HG03565 (cell line): ENCODE data around the gene ZFYVE27.

Source experiments
- ATAC-seq: cut with Tn5 transposase; IDR thresholded peaks from one replicate; pipeline ENCODE4 v1.9.1; 2021; ENCODE audit warnings: mild to moderate bottlenecking, moderate library complexity; ENCODE audit not compliant: unreplicated experiment

Gene ZFYVE27

GRCh38 chr10:97743169-97743943 lies 6.4 kb downstream of the ZFYVE27 start:
- ATAC-seq: no peak

- no peak for ATAC-seq
Measured at GRCh38 chr10:97744405-97745035, 7.6 kb downstream of the ZFYVE27 start.

- no peak for ATAC-seq
Measured at GRCh38 chr10:97747573-97747972, 10.6 kb downstream of the ZFYVE27 start.

GRCh38 chr10:97748116-97748515 lies 11.2 kb downstream of the ZFYVE27 start:
- no peak for ATAC-seq

GRCh38 chr10:97752956-97753355 lies 16.0 kb downstream of the ZFYVE27 start:
- no peak for ATAC-seq

GRCh38 chr10:97754726-97755125 lies 17.8 kb downstream of the ZFYVE27 start:
- ATAC-seq: no peak

GRCh38 chr10:97755718-97756117 lies 18.8 kb downstream of the ZFYVE27 start:
- no peak for ATAC-seq

- ATAC-seq: no peak
Measured at GRCh38 chr10:97757471-97757870, 20.5 kb downstream of the ZFYVE27 start.

- no peak for ATAC-seq
Measured at GRCh38 chr10:97759158-97759887, 22.4 kb downstream of the ZFYVE27 start.

- no peak for ATAC-seq
Measured at GRCh38 chr10:97759946-97760345, 23.0 kb downstream of the ZFYVE27 start.

GRCh38 chr10:97760461-97761257 lies 23.7 kb downstream of the ZFYVE27 start:
- ATAC-seq: no peak

- ATAC-seq: no peak
Measured at GRCh38 chr10:97761331-97761865, 24.5 kb downstream of the ZFYVE27 start.

GRCh38 chr10:97762056-97762455 lies 25.1 kb downstream of the ZFYVE27 start:
- ATAC-seq: no peak

GRCh38 chr10:97762816-97763215 lies 25.9 kb downstream of the ZFYVE27 start:
- ATAC-seq: no peak

GRCh38 chr10:97763411-97763810 lies 26.5 kb downstream of the ZFYVE27 start:
- ATAC-seq: no peak

- no peak for ATAC-seq
Measured at GRCh38 chr10:97763947-97764346, 27.0 kb downstream of the ZFYVE27 start.

GRCh38 chr10:97764519-97764931 lies 27.6 kb downstream of the ZFYVE27 start:
- ATAC-seq: no peak

- no peak for ATAC-seq
Measured at GRCh38 chr10:97765201-97765600, 28.3 kb downstream of the ZFYVE27 start.

- ATAC-seq: no peak
Measured at GRCh38 chr10:97766106-97766810, 29.3 kb downstream of the ZFYVE27 start.
